ENCODE measurements around the gene MPEG1.

GRCh38 chr11:59175091-59175501, 37.6 kb downstream of the MPEG1 start:
- TF ChIP-seq, protein P1, sequence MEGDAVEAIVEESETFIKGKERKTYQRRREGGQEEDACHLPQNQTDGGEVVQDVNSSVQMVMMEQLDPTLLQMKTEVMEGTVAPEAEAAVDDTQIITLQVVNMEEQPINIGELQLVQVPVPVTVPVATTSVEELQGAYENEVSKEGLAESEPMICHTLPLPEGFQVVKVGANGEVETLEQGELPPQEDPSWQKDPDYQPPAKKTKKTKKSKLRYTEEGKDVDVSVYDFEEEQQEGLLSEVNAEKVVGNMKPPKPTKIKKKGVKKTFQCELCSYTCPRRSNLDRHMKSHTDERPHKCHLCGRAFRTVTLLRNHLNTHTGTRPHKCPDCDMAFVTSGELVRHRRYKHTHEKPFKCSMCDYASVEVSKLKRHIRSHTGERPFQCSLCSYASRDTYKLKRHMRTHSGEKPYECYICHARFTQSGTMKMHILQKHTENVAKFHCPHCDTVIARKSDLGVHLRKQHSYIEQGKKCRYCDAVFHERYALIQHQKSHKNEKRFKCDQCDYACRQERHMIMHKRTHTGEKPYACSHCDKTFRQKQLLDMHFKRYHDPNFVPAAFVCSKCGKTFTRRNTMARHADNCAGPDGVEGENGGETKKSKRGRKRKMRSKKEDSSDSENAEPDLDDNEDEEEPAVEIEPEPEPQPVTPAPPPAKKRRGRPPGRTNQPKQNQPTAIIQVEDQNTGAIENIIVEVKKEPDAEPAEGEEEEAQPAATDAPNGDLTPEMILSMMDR (IDR thresholded peaks at IDR 0.05), result no peak
- TF ChIP-seq POLR2A (IDR thresholded peaks at IDR 0.05), result no peak
